ENCODE data around the gene AFP. TPM values are rescaled to one million over a fixed set of nuclear protein-coding genes. Genes with fewer than 3 reads are reported as not detected.

Gene AFP
- total and polyA plus RNA-seq, 2 of the 8 experiments (the other 6 are each of a cell fraction or from before 2014, with no cell fraction given): 6.1 to 10.4 TPM

DNA sequence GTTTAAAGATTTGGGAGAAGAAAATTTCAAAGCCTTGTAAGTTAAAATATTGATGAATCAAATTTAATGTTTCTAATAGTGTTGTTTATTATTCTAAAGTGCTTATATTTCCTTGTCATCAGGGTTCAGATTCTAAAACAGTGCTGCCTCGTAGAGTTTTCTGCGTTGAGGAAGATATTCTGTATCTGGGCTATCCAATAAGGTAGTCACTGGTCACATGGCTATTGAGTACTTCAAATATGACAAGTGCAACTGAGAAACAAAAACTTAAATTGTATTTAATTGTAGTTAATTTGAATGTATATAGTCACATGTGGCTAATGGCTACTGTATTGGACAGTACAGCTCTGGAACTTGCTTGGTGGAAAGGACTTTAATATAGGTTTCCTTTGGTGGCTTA lies 30.9 kb upstream of the AFP start (continued):
- no peak for TF ChIP-seq EZH2 (IDR thresholded peaks at IDR 0.05; ENCODE audit: low read depth, low read length, severe bottlenecking)
- TF ChIP-seq, protein P1, sequence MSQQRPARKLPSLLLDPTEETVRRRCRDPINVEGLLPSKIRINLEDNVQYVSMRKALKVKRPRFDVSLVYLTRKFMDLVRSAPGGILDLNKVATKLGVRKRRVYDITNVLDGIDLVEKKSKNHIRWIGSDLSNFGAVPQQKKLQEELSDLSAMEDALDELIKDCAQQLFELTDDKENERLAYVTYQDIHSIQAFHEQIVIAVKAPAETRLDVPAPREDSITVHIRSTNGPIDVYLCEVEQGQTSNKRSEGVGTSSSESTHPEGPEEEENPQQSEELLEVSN (IDR thresholded peaks at IDR 0.05): no peak
- no peak for TF ChIP-seq GABPA (IDR thresholded peaks at IDR 0.05; ENCODE audit: borderline replicate concordance, insufficient read depth, low read length)
- no peak for TF ChIP-seq SUZ12 (IDR thresholded peaks at IDR 0.05; ENCODE audit: low read length)
- TF ChIP-seq TAF7 (optimal IDR thresholded peaks at IDR 0.05; ENCODE audit: borderline replicate concordance, low read depth, low read length): no peak
